ENCODE data around the gene SCAMP2.
"Not testable (repeated sequence)": the region's sequence is repeated elsewhere in the genome, so short reads cannot be mapped to it uniquely, and the experiment has no call there.

The SCAMP2 gene, protein sequence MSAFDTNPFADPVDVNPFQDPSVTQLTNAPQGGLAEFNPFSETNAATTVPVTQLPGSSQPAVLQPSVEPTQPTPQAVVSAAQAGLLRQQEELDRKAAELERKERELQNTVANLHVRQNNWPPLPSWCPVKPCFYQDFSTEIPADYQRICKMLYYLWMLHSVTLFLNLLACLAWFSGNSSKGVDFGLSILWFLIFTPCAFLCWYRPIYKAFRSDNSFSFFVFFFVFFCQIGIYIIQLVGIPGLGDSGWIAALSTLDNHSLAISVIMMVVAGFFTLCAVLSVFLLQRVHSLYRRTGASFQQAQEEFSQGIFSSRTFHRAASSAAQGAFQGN

GRCh38 chr15:74873036-74873755 lies at the start of gene SCAMP2:
Gene SCAMP2, minus strand, starts transcription at chr15:74873365. Its CDS starts 110 bp downstream, at chr15:74873255.
- DNase-seq, result peak; percentile 95 to 96 (median 96)

GRCh38 chr15:74920456-74920855 lies 47.3 kb upstream of the SCAMP2 start:
- peak; percentile 62 to 76 (median 76) for DNase-seq

GRCh38 chr15:74917676-74918075 lies 44.5 kb upstream of the SCAMP2 start:
- DNase-seq, result no peak

DNA sequence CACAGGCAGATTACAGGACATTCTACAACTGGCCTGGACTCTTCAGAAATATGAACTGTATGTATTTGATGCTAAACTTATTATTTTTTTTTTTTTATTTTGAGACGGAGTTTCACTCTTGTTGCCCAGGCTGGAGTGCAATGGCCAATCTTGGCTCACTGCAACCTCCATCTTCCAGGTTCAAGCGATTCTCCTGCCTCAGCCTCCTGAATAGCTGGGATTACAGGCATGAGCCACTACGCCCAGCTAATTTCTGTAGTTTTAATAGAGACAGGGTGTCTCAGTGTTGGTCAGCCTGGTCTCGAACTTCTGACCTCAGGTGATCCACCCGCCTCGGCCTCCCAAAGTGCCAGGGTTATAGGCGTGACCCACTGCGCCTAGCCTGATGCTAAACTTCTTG lies 40.6 kb upstream of the SCAMP2 start:
- not testable (repeated sequence) for DNase-seq

DNA sequence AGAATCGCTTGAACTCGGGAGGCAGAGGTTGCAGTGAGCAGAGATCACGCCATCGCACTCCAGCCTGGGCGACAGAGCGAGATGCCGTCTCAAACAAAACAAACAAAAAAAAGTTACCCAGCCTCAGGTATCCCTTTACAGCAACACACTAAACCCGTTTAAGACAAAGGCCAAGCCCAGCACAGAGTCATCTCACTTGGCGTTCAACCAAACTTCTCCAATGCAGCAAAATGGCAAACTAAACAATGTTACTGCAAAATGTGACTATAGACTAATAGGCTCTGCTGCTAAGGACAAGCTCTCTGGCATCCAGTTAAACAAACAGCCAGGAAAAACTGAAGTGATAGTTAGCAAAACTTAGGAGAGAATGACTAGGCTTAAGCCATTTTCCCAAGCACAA lies 39.9 kb upstream of the SCAMP2 start:
- DNase-seq, result no peak

DNA sequence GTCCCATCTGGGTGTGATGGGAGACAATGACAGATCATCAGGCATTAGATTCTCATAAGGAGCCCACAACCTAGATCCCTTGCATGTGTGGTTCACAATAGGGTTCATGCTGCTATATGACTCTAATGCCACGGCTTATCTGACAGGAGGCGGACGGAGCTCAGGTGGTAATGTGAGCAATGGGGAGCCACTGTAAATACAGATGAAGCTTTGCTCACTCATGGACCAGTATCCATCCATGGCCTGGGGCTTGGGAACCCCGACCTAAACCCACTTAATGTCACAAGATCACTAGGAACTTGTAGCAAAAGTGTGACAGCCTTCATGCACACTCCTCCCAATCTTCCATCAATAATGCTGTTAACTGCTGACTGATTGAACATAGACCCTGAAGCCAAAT lies 35.5 kb upstream of the SCAMP2 start:
- DNase-seq, result no peak

DNA sequence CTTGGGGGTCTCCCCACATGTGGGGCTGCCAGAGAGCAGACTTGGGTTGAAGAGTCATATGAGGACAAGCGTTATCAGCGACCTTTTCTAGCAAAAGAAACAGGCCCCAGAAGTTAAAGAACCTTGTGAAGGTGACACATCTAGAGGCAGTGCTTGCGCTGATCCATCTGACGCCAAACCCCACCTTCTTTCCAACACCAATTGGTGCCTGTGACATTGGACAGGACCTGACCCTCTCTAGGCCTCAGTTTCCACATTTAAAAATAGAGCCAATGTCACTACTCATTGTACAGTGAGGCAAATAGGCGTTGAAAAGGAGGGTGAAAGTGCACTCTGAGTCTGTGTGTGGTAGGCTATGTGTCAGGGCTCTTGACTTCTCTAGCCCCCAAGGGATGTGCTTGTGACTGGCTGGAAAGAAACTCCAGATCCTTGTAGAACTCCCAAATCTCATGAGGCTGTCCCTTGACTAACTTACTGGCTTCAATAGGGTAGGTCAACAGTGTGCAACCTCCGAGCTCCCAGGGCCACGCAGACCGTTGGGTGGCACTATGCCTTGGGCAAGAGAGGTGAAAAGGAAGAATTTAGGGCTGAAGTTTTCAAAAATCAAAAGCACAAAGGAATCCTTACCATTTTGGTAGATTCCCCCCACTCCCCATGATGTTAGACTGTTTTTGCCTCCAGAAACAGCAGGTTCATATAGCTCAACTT lies 34.2 kb upstream of the SCAMP2 start:
- no peak for DNase-seq

- peak; percentile 94 to 98 (median 96) for DNase-seq
These were observed 33.4 kb upstream of the SCAMP2 start, which contains the start of gene FAM219B for GRCh38 chr15:74906450-74907162. Gene FAM219B, minus strand, starts transcription at chr15:74906851. Its CDS starts 51 bp downstream, at chr15:74906800.

DNA sequence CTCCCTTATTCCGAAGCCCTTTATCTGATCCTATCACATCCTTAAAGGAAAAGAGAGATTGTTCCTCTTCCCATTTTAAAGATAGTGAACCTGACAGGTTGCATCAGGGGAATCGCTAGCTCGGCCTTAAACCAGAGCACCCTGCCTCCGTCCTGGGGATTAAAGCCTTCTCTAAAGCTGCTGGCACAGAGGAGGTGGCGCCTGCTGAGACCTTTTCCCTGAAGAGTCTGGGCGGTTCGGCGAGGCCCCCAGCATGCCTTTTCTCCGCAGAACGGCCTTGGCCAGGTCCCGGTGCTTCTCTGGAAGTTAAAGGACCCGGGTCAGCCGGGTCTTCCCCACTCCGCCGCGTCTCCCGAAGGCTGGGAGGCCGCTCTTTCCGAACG lies 32.9 kb upstream of the SCAMP2 start:
- DNase-seq, result peak in 1 of 3 donors; percentile 27

DNA sequence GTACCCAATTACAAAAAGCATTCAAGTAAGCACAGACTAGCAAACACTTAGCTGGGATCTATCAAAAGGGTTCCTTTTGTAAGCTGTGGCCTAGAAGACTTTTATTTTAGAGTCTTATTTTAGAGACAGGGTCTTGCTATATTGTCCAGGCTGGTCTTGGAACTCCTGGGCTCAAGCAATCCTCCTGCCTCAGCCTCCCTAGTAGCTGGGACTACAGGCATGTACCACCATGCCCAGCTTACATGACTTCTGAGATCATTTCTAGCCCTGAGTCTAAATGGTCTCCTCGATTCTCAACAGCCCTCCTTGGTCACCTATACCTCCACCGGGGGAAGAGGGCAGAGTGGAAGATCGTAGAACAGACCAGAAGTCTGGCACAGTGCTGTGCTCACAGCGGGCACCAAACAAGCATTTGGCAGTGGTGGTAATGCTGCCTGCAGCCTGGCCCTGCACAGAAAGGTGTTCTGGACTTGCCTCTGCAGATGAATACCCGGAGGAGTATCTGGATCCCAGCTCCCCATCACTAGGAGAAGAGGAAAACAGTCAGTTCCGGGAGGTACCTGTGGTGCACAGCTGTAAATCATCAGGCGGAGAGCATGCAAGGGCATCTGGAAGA lies 31.1 kb upstream of the SCAMP2 start:
- no peak for DNase-seq

DNA sequence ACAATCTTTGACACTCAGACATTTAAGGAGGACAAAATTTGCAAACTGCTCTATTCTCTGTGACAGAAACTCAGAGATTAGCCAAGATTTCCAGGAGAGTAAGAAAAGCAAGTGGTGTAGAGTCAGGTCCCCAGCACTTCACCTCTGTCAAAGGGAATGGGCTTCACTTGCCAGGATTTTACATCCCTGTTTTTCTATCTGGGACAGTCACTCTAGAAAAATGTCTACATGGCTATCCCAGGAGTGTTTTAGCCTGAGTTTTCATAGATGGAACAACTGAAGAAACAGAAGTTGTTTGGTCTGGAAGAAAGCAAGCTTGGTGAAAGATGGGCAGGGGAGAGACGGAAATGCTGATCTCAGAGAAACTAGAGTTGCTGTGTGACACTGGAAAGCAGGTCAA lies 30.5 kb upstream of the SCAMP2 start:
- no peak for DNase-seq

GRCh38 chr15:74902295-74903075 lies 29.3 kb upstream of the SCAMP2 start:
- DNase-seq, result no peak

- peak; percentile 70 to 82 (median 74) for DNase-seq
These were observed 28.5 kb upstream of the SCAMP2 start for GRCh38 chr15:74901612-74902063.

GRCh38 chr15:74897300-74897701 lies 24.1 kb upstream of the SCAMP2 start:
- no peak for DNase-seq

DNA sequence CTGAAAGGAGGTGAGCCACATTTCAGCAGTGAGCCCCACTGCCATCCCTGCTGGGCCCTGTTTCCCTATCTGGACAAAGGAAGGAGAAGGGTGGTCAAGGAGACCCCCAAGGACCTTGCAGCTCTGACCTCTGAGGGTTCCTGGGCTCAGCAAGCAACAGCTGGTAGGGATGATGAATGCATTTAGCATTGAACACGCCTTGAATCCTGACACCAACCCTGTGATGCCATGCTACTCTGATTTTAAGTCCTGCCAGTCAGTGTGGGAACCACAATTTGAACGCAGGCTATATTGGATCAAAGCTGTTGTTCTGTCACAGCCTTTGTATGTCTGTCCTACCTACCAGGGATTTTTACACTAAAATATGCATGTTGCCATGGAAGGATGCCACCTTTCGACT lies 23.2 kb upstream of the SCAMP2 start:
- no peak for DNase-seq

DNA sequence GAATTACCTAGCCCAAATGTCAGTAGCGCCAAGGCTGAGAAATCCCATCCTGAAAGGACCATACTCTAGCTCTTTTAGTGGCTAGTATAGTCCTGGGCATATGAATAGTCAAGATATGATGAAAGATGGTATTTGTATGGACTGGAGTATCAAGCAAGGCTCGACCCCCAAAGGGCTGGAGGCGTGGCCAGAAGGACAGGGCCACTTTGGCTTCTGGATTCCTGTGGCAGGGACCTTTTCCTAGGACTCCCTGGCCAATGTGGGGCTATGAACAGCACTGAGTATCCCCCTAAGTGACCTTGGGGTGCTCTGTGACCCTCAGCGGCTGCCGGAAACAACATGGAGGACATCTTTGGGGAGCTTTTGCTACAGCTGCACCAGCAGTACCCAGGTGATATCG lies 22.7 kb upstream of the SCAMP2 start:
- no peak for DNase-seq

- not testable (repeated sequence) for DNase-seq
These were observed 21.2 kb upstream of the SCAMP2 start for GRCh38 chr15:74894383-74894782.

- DNase-seq, result no peak
These were observed 20.5 kb upstream of the SCAMP2 start for GRCh38 chr15:74893627-74894026.

GRCh38 chr15:74892931-74893330 lies 19.8 kb upstream of the SCAMP2 start:
- DNase-seq, result no peak

GRCh38 chr15:74892313-74892712 lies 19.1 kb upstream of the SCAMP2 start:
- peak in 2 of 3 donors; percentile 16 to 39 for DNase-seq

DNA sequence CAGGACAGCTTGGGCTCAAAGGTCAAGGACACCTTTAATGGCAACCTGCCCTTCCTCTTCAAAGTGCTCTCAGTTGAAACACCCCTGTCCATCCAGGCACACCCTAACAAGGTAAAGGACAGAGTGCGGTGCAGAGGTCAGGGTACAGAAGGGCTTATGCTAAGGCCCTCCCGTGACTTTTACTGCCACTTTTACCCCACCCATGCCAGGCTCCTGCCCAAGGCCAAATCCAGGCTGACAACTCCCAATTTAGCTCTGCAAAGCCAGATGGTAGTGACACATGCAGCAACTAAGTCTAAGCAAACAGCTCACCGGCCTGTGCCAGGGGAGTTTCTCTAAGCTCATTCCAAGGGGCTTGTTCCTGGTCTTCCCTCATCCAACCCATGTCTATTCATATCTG lies 18.3 kb upstream of the SCAMP2 start:
- no peak for DNase-seq

- DNase-seq, result no peak
These were observed 17.4 kb upstream of the SCAMP2 start for GRCh38 chr15:74890665-74890960.
